ENCODE results near the gene GPATCH2L.

DNA sequence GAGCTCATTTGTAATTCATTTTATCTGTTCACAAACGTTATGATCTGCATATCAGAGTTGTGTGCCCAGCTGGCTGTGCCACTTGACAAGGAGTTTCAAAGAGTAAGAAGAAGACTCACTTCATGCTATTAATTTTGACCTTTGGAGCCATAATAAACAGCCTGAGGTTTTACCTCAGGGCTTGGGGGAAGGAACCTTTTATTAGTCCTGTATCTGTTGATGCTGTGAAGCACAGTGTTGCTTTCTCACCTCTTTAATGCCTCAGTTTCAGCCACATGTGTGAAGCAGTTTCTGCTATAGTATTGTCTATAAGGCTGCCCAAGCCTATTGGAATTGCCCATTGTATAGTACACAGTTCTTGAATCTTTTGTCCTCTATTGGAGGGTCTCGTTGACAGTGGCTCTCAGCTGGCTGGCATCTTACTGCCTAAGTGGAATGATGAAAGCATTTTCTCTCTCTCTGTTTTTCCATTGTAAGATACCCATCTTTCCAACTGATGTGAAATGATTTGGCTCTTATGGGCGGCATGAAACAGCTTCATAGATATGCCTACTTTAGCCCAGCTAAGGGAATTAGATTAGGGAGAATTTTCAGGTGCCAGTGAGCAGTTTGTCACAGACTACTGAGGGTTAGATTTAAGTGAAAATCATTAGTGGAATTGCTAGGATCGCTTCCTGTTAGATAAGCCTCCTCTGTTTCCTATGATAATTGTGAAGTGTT, 34.7 kb downstream of the GPATCH2L start:
- TF ChIP-seq POLR2A (IDR thresholded peaks at IDR 0.05): no peak
- TF ChIP-seq, protein P1, sequence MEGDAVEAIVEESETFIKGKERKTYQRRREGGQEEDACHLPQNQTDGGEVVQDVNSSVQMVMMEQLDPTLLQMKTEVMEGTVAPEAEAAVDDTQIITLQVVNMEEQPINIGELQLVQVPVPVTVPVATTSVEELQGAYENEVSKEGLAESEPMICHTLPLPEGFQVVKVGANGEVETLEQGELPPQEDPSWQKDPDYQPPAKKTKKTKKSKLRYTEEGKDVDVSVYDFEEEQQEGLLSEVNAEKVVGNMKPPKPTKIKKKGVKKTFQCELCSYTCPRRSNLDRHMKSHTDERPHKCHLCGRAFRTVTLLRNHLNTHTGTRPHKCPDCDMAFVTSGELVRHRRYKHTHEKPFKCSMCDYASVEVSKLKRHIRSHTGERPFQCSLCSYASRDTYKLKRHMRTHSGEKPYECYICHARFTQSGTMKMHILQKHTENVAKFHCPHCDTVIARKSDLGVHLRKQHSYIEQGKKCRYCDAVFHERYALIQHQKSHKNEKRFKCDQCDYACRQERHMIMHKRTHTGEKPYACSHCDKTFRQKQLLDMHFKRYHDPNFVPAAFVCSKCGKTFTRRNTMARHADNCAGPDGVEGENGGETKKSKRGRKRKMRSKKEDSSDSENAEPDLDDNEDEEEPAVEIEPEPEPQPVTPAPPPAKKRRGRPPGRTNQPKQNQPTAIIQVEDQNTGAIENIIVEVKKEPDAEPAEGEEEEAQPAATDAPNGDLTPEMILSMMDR (IDR thresholded peaks at IDR 0.05): no peak
